LHCN-M2 (cell line): ENCODE results near the gene CLMN. TPM values are rescaled to one million over a fixed set of nuclear protein-coding genes. Genes with fewer than 3 reads are reported as not detected.
A peak's percentile ranks its signal among the peaks of the same experiment; 100 is the strongest.

Experiments
- DNase-seq: peaks from one replicate; pipeline ENCODE4 v3.0.0-alpha.2; 2012; ENCODE audit warnings: low read depth
- polyA plus RNA-seq: library from polyadenylated mRNA; unstranded; fragments of >200 nt; gene quantifications from one replicate; pipeline ENCODE4 v1.2.1, GENCODE V29; 2012; ENCODE audit warnings: missing spikeins
- total RNA-seq: library from RNA; depleted of rRNA; stranded (reverse); fragments of >200 nt; gene quantifications from 2 replicates; pipeline ENCODE4 v1.2.3, GENCODE V29; 2014; rRNA removed

Gene CLMN, protein sequence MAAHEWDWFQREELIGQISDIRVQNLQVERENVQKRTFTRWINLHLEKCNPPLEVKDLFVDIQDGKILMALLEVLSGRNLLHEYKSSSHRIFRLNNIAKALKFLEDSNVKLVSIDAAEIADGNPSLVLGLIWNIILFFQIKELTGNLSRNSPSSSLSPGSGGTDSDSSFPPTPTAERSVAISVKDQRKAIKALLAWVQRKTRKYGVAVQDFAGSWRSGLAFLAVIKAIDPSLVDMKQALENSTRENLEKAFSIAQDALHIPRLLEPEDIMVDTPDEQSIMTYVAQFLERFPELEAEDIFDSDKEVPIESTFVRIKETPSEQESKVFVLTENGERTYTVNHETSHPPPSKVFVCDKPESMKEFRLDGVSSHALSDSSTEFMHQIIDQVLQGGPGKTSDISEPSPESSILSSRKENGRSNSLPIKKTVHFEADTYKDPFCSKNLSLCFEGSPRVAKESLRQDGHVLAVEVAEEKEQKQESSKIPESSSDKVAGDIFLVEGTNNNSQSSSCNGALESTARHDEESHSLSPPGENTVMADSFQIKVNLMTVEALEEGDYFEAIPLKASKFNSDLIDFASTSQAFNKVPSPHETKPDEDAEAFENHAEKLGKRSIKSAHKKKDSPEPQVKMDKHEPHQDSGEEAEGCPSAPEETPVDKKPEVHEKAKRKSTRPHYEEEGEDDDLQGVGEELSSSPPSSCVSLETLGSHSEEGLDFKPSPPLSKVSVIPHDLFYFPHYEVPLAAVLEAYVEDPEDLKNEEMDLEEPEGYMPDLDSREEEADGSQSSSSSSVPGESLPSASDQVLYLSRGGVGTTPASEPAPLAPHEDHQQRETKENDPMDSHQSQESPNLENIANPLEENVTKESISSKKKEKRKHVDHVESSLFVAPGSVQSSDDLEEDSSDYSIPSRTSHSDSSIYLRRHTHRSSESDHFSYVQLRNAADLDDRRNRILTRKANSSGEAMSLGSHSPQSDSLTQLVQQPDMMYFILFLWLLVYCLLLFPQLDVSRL
- 3.1 and 3.6 TPM in 2 replicates for total RNA-seq
- polyA plus RNA-seq = 2.6 TPM

DNA sequence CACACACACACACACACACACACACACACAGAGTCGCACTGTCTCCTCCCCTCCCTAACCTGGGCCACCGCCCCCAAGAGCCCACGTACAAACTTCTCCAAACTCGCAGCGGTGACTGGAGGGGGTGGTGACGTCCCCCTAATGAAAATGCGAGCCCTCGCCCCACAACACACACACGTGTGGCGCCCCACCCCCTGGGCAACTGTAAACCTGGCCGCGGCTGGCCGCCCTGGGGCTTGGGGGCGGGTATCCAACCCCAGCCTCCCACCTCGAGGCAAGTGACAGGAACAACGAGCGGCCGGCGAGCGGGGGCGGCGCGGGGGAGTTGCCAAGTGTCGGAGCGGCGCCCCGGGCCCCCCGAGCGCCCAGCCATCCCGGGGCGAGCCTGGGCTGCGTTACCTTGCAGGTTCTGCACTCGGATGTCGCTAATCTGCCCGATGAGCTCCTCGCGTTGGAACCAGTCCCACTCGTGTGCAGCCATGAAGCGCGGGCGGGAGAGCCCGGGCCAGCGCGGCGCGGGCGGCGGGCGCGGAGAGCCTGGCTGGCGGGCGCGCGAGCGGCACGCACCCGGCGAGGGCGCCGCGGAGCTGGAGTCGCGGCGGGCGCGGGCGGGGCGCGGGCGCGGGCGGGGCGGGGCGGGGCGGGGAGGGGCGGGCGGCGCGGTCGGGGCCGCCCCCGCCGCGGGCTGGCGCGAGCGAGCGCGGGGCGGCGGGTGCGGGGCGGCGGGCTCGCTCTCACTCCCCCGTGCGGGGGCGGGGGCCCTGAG, at the start of gene CLMN:
Gene CLMN, minus strand, starts transcription at position 597 of the 766 bp plus-strand sequence. Its CDS starts 116 bp downstream, at position 481.
- peak; percentile 14 for DNase-seq

DNA sequence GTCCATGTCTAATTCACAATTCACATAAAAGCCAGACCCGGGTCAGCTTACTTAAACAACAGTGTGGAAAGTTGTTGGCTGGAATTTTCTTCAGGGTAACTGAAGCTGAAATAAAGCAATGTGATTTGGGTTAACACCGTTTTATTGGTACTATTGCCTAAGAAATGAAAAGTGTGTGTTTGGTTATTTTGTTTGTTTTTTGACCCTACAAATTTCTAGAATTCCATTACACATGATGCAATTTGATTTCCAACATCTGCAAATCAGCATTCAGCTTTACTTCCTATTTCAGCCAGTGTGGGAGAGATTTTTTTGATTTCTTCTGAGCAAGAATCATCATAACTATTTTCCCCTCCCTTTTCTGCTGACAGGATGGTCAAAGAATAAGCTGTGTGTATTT, 45.7 kb upstream of the CLMN start:
- DNase-seq = peak; percentile 17

DNA sequence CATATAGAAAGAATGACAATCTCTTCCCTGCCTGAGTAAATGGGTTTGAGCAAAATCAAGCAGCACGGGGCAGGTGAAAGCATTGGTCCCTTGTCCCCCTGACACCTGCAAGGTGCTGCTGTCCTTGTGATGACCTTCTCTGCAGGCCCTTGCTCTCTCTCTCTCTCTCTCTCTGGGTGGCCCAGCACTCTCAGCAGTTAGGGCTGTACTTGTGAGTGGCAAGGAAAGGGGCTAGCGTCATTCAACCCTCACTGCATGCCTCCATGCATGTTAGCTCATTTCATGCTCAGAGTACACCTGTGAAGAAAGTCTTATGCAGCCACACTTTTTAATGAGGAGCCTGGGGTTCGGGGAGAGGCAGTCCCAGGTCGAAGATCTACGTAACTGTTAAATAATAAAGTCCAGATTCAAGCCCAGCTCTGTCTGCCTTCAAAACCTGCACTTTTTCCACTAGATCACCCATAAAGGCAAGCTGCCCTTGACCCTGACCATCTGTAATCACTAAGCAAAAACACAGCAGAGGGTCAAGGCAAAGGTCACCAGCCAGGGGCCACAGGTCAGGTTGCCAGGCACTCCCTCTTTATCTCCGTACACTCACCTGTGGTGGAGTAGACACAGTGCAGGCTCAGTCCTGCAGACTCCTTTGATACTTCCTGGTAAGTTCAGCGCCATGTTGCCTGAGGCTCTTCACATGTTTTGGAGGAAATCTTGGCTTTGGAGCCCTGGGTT, 44.9 kb upstream of the CLMN start:
- DNase-seq = no peak

- DNase-seq = no peak
These were observed 43.8 kb upstream of the CLMN start for GRCh38 chr14:95363468-95363954.

DNA sequence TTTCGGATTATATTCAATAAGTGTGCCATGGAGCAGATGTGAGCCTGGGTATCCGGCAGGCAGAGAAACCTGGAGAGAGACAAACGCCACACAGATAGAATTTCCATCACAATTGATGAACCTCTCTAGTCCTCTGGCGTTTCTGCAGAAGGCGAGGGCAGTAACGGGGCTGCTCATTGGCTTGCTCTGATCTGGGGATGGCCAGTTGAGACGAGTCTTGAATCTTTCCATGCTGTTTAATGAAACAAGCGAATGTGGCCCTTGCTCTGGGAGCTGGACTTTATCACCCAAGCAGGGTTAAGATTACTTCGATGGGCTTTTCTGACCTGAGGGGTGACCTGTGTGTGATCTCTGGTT, 42.4 kb upstream of the CLMN start:
- DNase-seq = no peak

DNA sequence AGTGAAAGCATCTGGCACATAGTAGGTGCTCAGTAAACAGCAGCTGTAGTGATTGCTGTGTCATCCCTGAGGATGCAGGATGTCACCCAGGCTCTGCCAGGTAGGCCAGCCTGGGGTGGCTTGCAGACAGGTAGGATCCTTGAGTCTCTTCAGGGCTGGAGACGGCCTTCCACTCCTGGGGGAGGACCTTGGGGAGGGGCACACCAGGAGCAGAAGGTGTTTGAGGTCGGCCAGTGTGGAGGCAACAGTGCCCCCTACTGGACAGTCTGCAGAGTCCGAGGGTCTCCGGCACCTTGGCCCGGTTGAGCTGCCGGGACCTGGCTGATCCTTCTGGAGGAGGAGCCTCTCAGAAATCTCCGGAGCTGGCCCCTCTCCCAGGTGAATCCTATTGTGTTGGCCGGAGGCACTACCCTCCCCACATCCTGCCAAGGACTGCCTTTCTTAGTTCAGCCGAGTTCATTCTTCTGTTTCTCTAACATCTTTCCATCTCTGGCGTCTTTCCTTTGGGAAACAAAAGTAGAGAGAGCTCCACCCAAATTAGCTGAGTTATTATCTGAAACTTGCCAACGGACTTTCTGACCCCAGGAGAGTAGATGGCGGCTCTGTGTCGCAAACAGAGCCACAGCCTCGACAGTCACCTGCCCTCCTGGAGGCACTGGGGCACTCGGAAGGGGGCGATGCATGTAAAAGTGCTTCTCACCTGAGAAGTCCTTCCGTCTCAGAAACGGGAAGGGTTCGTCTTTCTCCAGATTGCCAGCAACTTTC, 41.8 kb upstream of the CLMN start:
- DNase-seq = peak; percentile 26

GRCh38 chr14:95360828-95361227, 41.1 kb upstream of the CLMN start:
- DNase-seq = no peak

- DNase-seq = no peak
These were observed 40.5 kb upstream of the CLMN start for GRCh38 chr14:95359994-95360826.

DNA sequence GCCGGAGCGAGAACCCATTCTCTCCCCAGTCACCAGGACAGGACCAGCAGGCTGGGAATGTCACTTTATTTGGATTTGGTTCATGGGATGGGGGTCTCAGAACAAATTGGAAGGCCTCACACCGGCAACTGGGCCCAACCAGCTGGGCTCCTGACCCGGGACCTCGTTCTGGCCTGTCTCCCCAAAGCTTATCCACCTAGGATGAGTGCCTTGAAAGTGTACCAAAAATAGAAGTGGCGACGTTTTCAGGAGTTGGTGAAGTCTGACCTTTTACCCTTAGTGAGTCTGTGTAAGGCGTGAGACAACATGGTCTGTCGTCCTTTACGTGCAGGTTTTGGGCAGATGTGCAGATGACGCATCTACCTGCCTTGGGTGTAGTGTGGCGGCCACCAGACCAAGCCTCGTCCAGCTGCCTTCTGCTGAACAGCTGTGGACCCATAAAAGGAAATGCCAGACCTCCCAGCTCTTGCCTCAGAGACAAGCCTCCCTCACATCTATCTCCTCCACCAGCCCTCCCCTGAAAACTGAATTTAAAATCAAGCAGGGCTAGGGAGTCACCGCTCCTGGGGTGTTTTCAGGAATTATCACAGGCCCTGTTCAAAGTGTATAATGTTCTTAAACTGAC, 36.6 kb upstream of the CLMN start:
- DNase-seq = no peak

DNA sequence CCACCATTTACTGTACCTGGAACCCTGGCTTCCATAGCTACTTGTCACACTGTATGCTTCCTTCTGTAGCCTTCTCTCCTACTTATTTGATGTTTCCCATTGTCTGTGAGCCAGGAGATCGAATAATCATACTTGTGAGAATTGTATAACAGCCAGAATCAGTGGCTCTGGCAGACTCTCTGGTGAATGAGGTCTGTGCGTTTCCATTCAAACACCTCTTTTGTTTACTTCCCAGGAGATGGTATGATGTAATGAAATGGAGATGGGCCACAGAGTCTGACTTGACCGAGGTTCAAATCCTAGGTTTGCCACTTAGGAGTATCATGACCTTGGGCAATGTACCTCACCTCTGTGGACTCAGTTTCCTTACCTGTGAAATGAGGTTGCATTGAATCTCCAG, 35.7 kb upstream of the CLMN start:
- DNase-seq = no peak

GRCh38 chr14:95354834-95355233, 35.1 kb upstream of the CLMN start:
- DNase-seq = no peak

GRCh38 chr14:95353664-95354063, 34.0 kb upstream of the CLMN start:
- no peak for DNase-seq

DNA sequence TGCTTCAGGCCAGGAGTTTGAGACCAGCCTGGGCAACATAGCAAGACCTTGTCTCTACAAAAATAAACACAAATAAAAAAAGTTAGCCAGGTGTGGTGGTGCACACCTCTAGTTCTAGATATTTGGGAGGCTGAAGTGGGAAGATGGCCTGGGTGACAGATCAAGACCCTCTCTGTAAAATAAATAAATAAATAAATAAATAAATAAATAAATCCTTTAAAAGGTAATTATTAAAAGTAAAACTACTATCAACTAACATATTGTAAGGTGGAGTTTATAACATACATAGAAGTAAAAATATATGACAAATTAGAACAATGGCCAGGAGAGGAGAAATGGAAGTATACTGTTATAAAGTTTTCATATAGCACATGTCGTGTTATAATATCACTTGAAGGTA, 33.3 kb upstream of the CLMN start:
- DNase-seq = no peak

DNA sequence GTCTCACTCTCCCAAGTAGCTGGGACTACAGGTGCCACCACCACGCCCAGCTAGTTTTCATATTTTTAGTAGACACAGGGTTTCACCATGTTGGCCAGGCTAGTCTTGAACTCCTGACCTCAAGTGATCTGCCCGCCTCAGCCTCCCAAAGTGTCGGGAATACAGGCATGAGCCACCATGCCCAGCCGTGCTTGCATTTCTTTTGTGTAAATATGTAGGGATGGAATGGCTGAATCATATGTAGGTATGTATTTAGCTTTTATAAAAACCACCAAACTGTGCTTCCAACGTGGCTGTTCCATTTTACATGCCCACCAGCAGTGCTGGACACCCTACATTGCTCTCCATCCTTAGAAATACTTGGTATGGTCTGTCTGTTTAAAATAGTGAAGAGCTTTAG, 32.8 kb upstream of the CLMN start:
- DNase-seq = no peak

- DNase-seq = no peak
These were observed 29.5 kb upstream of the CLMN start for GRCh38 chr14:95349241-95349640.

GRCh38 chr14:95348395-95349080, 28.8 kb upstream of the CLMN start:
- DNase-seq = no peak

DNA sequence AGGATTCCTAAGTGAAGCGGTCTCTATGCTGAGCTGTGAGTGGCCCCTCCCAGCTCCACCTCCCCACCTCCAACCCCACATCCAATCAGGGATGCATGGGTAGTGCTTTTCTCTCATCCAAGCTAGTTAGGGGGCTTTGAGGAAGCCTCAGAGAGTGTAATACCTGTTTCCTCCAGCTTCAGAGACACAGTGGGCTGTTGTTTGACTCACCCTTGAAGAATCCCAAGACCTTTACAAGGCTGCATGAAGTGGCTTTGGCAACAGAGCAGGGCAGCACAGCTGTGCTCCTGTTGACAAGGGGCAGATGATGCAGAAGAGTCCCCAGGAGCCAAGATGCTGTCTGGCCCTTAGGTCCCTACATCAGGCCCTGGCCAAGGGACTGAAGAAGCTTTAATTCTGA, 27.1 kb upstream of the CLMN start:
- peak; percentile 62 for DNase-seq

GRCh38 chr14:95346266-95346665, 26.6 kb upstream of the CLMN start:
- DNase-seq = no peak
